Calu3 (cell line): ENCODE measurements around the gene KRT86. TPM values are rescaled to one million over a fixed set of nuclear protein-coding genes. Genes with fewer than 3 reads are reported as not detected.
A peak's percentile ranks its signal among the peaks of the same experiment; 100 is the strongest.

Experiments
- BruUV-seq: library from RNA; stranded (reverse); fragments of 400-500 nt; replicated peaks from 2 replicates; lab custom pipeline; 2021; lab: Mats Ljungman, UMichigan
- CTCF ChIA-PET: fragments of 300-600 bp; sonication (Branson Sonifier 250); formaldehyde crosslinking; loops from one replicate; lab custom pipeline; 2022; ENCODE audit warnings: antibody characterized with exemption; lab: Charles Lee
- DNase-seq: peaks from one replicate; pipeline ENCODE4 v3.0.0; 2022
- H3K27ac Mint-ChIP-seq: one replicate; pipeline ENCODE4 v1.8.0; 2022; ENCODE audit warnings: mixed read lengths; ENCODE audit not compliant: unreplicated experiment
- H3K27me3 Mint-ChIP-seq: one replicate; pipeline ENCODE4 v1.8.0; 2022; ENCODE audit warnings: mixed read lengths; ENCODE audit not compliant: unreplicated experiment
- H3K36me3 Mint-ChIP-seq: one replicate; pipeline ENCODE4 v1.8.0; 2022; ENCODE audit warnings: mild to moderate bottlenecking, moderate library complexity, mixed read lengths; ENCODE audit not compliant: insufficient read depth, unreplicated experiment
- H3K4me1 Mint-ChIP-seq: one replicate; pipeline ENCODE4 v1.8.0; 2022; ENCODE audit warnings: mild to moderate bottlenecking, low read depth, mixed read lengths; ENCODE audit not compliant: unreplicated experiment
- H3K4me3 Mint-ChIP-seq: one replicate; pipeline ENCODE4 v1.8.0; 2022; ENCODE audit warnings: mild to moderate bottlenecking, low read depth, moderate library complexity, mixed read lengths; ENCODE audit not compliant: unreplicated experiment
- H3K9me3 Mint-ChIP-seq: one replicate; pipeline ENCODE4 v1.8.0; 2022; ENCODE audit warnings: low read depth, mixed read lengths; ENCODE audit not compliant: unreplicated experiment
- CTCF ChIP-seq: fragments of 200-600 bp; IDR thresholded peaks from one replicate; pipeline ENCODE4 v1.8.0; 2022; ENCODE audit warnings: antibody characterized with exemption; ENCODE audit not compliant: unreplicated experiment
- intact Hi-C: fragments of 100-400 bp; cut with micrococcal nuclease; formaldehyde crosslinking; loops from one replicate; pipeline ENCODE4 v1.10.0; 2022; ENCODE audit not compliant: unreplicated experiment
- total RNA-seq: library from RNA; stranded (reverse); gene quantifications from 2 replicates; pipeline ENCODE4 v1.2.3, GENCODE V29; 2022

Gene KRT86
- total RNA-seq, 1 experiment from 2014 or later = 3.6 TPM

DNA sequence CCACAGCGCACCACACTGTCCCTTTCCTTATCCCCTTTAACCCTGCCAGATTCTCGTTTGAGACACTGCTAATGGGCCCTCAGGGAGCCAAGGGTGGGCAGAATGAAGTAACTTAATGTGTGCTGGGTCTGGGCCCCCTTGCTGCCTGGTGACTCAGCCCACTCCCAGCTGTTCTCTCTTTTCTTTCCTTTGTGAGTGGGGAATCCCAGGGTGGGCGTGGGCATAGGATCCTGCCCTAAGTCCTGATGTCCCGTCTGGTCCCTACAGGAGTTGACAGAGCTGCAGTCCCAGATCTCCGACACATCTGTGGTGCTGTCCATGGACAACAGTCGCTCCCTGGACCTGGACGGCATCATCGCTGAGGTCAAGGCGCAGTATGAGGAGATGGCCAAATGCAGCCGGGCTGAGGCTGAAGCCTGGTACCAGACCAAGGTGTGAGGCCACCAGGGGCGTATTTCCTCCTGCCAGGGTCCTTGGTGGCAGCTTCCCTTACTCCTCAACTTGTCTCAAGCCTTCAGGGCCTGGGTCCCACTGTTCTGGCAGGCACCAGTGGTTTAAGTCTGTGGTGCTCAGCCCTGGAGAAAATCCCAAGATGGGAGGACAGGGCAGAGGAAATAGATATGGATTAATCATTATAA lies 33.1 kb upstream of the KRT86 start:
- BruUV-seq = no TSS peak
- Mint-ChIP-seq H3K27me3 (no peaks in the 10 kb centered on the region), H3K36me3 (peaks cover 98% of the 10 kb centered on the region), H3K4me3 (no peak overlapping the region), H3K4me1 (peaks cover 65% of the 10 kb centered on the region), H3K9me3 (no peaks in the 10 kb centered on the region), H3K27ac (peak overlapping the region; percentile 96)
- intact Hi-C loops = loop anchor here (10.0 kb wide), 1 partner anchor 83 kb away; the partner anchor contains the start of gene KRT83
- DNase-seq = peak; percentile 20
- CTCF ChIA-PET = interaction anchor here (1.2 kb wide), 1 partner anchor 20 kb away, joined by 3 read pairs; no protein-coding TSS in a partner anchor
- no peak for TF ChIP-seq CTCF

DNA sequence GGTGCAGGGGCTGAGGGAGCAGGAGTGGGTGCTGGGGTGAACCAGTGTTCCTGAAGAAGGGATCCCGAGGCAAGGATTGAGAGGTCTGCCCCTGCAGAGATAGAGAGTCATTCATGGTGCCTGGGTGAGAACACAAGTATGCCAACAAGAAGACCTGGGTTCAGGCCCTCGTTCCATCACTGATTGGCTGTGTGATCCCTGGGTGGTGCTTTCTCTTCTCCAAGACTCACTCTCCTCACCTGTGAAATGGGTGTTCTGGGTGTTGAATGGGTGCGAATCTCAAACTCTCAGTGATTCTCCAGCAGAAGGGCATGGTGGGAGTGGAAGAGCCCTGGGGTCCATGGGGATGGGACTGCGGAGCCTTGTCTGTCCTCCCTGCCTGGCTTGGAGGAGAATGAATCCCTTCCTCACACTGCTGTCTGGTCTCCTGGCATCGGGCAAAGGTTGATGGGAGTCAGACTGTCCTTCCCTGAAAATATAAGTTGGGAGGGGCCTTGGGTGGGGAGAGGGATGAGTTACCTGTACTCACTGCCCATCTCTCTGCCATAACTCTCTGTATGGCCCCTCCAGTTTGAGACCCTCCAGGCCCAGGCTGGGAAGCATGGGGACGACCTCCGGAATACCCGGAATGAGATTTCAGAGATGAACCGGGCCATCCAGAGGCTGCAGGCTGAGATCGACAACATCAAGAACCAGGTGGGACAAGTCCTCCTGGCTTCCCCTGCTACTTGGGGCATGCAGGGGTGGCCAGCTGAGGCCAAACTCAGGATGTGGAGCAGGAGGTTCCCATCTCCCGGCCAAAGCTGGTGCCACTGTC lies 31.8 kb upstream of the KRT86 start:
- no peak for TF ChIP-seq CTCF
- peak overlapping the region; percentile 96 for H3K27ac Mint-ChIP-seq
- DNase-seq = no peak
- peak overlapping the region; percentile 30 for H3K4me3 Mint-ChIP-seq
- H3K36me3 Mint-ChIP-seq = peaks cover 98% of the 10 kb centered on the region
- H3K4me1 Mint-ChIP-seq = peaks cover 70% of the 10 kb centered on the region
- intact Hi-C loops = loop anchor here (10.0 kb wide), 1 partner anchor 82 kb away; the partner anchor contains the start of gene KRT83
- H3K27me3 Mint-ChIP-seq = no peaks in the 10 kb centered on the region
- CTCF ChIA-PET = no interaction called here
- H3K9me3 Mint-ChIP-seq = no peaks in the 10 kb centered on the region
- BruUV-seq = no TSS peak

DNA sequence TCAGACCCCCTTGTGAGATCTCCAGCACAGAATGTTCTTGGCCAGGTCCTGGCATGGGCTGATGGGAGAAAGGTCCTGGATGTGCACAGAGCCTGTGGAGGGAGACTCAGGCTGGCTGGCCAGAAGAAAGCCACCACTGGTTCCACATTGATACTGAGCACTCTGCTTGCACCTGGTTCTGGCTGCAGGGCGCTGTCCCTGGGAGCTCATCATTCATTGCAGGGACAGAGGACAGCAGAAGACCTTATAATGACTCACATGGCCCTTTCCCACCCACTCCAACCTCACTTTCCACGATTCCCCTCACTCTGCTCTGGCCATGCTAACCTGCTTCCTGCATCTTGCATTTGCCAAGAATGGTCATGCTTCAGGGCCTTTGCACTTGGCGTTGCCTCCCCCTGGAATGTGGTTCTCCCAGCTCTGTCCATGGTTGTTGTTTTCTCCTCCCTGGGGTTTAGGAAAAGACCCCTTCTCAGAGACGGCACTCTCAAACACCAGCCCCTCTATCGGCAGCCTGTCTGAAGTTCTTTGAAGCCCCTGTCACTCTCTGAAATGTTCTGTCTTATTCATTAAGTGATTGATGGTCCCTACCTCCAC lies 31.1 kb upstream of the KRT86 start:
- peaks cover 71% of the 10 kb centered on the region for H3K4me1 Mint-ChIP-seq
- CTCF ChIA-PET = interaction anchor here (1.2 to 1.6 kb wide), 2 partner anchors 11 to 96 kb away, joined by 4 to 10 read pairs; no protein-coding TSS in a partner anchor
- peak; percentile 49 for DNase-seq
- H3K27ac Mint-ChIP-seq = peak overlapping the region; percentile 96
- BruUV-seq = no TSS peak
- H3K9me3 Mint-ChIP-seq = no peaks in the 10 kb centered on the region
- no peak for TF ChIP-seq CTCF
- intact Hi-C loops = loop anchor here (10.0 kb wide), 1 partner anchor 81 kb away; the partner anchor contains the start of gene KRT83
- H3K4me3 Mint-ChIP-seq = peak overlapping the region; percentile 61
- H3K27me3 Mint-ChIP-seq = no peaks in the 10 kb centered on the region
- H3K36me3 Mint-ChIP-seq = peaks cover 98% of the 10 kb centered on the region
